GM18499 (cell line): ENCODE measurements around the gene CACNG5.

ENCODE experiments used
- ATAC-seq: cut with Tn5 transposase; IDR thresholded peaks from one replicate; pipeline ENCODE4 v1.9.1; 2021; ENCODE audit warnings: moderate number of reproducible peaks; ENCODE audit not compliant: insufficient read depth, unreplicated experiment

Gene CACNG5

DNA sequence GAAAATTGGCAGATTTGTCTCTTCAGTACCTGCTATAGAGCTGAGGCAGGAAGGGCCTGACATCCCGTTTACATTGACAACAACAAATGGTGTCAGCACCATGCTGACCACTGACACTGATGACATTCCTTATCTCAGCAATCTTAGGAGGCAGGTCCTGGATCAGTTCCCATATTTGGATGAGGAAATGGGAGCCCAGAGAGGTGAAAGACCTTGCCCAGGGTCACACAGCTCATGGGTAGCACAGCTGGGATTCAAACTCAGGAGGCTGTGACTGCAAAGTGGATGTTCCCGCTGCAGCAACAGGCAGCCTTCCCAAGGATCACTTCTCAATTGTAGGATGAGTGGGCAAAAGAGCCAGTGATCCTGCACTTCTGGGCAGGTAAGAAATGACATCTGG lies 99.1 kb downstream of the CACNG5 start:
- ATAC-seq = no peak
